H1 (cell line): ENCODE measurements around the gene RBM15. TPM values are rescaled to one million over a fixed set of nuclear protein-coding genes. Genes with fewer than 3 reads are reported as not detected.

ENCODE experiments used
- CTCF ChIA-PET: fragments of 300-600 bp; sonication (Branson Sonifier 250); formaldehyde crosslinking; loops from one replicate; lab custom pipeline; 2021; ENCODE audit not compliant: partially characterized antibody; lab: Charles Lee
- POLR2A ChIA-PET: fragments of 300-600 bp; sonication (Branson Sonifier 250); formaldehyde crosslinking; loops from one replicate; lab custom pipeline; 2021; ENCODE audit warnings: inconsistent platforms; ENCODE audit not compliant: partially characterized antibody; lab: Charles Lee
- DNase-seq, 2 experiments: peaks; one replicate each; pipeline versions ENCODE4 v3.0.0 to v3.0.0-alpha.2; 2010 to 2022; ENCODE audit warnings: low spot score in 2 of 2, low read depth in 1 of 2, mixed read lengths in 1 of 2
- FAIRE-seq: peaks from 2 replicates; lab custom pipeline; 2011; peaks lifted over from hg19 to GRCh38; lab: Jason Lieb, UNC
- H2AFZ ChIP-seq: 2 replicates; pipeline ENCODE4 v1.8.1; 2012; ENCODE audit warnings: low read length, inconsistent platforms
- H2AK5ac ChIP-seq: 2 replicates; pipeline ENCODE4 v1.6.1; 2013; ENCODE audit warnings: low read depth, low read length
- H2BK120ac ChIP-seq: replicated peaks from 2 replicates; pipeline ENCODE3; 2013; ENCODE audit warnings: low read depth, low read length, inconsistent platforms
- H2BK12ac ChIP-seq: 2 replicates; pipeline ENCODE4 v1.6.1; 2013; ENCODE audit warnings: low read depth, low read length
- H2BK15ac ChIP-seq: 2 replicates; pipeline ENCODE4 v1.6.1; 2013; ENCODE audit warnings: low read length
- H2BK20ac ChIP-seq: 2 replicates; pipeline ENCODE4 v1.6.1; 2013; ENCODE audit warnings: low read length
- H2BK5ac ChIP-seq: 2 replicates; pipeline ENCODE4 v1.6.1; 2013; ENCODE audit warnings: low read depth, low read length
- H3K14ac ChIP-seq: 2 replicates; pipeline ENCODE4 v1.6.1; 2013; ENCODE audit warnings: inconsistent platforms; ENCODE audit not compliant: insufficient read length
- H3K18ac ChIP-seq: 2 replicates; pipeline ENCODE4 v1.6.1; 2013; ENCODE audit warnings: low read length; ENCODE audit errors: extremely low read depth
- H3K23ac ChIP-seq: 2 replicates; pipeline ENCODE4 v1.6.1; 2013; ENCODE audit warnings: inconsistent platforms; ENCODE audit not compliant: insufficient read length
- H3K23me2 ChIP-seq: 2 replicates; pipeline ENCODE4 v1.6.1; 2013; ENCODE audit warnings: low read depth, low read length
- H3K27ac ChIP-seq: 2 replicates; pipeline ENCODE4 v1.6.1; 2011; ENCODE audit warnings: low read depth, low read length, inconsistent platforms
- H3K27me3 ChIP-seq, 4 experiments: replicated peaks in 1 of 4; 1 replicate in 1 of 4; 2 replicates in 3 of 4; pipeline versions ENCODE4 v1.6.1 to v1.8.1; 2011 to 2013; ENCODE audit warnings: low read length in 3 of 4, mild to moderate bottlenecking in 3 of 4, inconsistent platforms in 2 of 4, mixed read lengths in 2 of 4, moderate library complexity in 1 of 4; ENCODE audit not compliant: control insufficient read depth in 3 of 4, insufficient read depth in 3 of 4; ENCODE audit errors: extremely low read depth in 1 of 4
- H3K36me3 ChIP-seq, 4 experiments: 2 replicates each; pipeline versions ENCODE4 v1.6.1 to v1.8.1; 2011 to 2013; ENCODE audit warnings: mild to moderate bottlenecking in 4 of 4, low read length in 3 of 4, moderate library complexity in 2 of 4, control low read depth in 1 of 4, inconsistent platforms in 1 of 4; ENCODE audit not compliant: insufficient read depth in 4 of 4, control insufficient read depth in 2 of 4
- H3K4ac ChIP-seq: replicated peaks from 2 replicates; pipeline ENCODE3; 2013; ENCODE audit warnings: low read length, low read depth, mixed read lengths, inconsistent platforms; ENCODE audit not compliant: insufficient read length
- H3K4me1 ChIP-seq, 4 experiments: replicated peaks in 1 of 4; 1 replicate in 1 of 4; 2 replicates in 3 of 4; pipeline versions ENCODE4 v1.6.1 to v1.8.1; 2011 to 2013; ENCODE audit warnings: low read length in 3 of 4, inconsistent platforms in 2 of 4, mixed read lengths in 1 of 4; ENCODE audit not compliant: insufficient read depth in 4 of 4, control insufficient read depth in 3 of 4
- H3K4me2 ChIP-seq, 2 experiments: 2 replicates each; pipeline versions ENCODE4 v1.6.1 to v1.8.1; 2011 to 2013; ENCODE audit warnings: low read depth in 2 of 2, low read length in 2 of 2, control low read depth in 1 of 2, inconsistent platforms in 1 of 2, mild to moderate bottlenecking in 1 of 2; ENCODE audit not compliant: insufficient read depth in 1 of 2
- H3K4me3 ChIP-seq, 4 experiments: fragments of 200-600, 300-600 bp in 1 of 4; sonication (generic), shearing (Covaris generic), sonication (Bioruptor Twin) in 1 of 4; 2 replicates each; pipeline versions ENCODE4 v1.5.1 to v1.8.1; 2011 to 2016; ENCODE audit warnings: low read length in 4 of 4, low read depth in 3 of 4, control low read depth in 2 of 4, inconsistent platforms in 2 of 4, mild to moderate bottlenecking in 2 of 4, mixed read lengths in 1 of 4, moderate library complexity in 1 of 4; ENCODE audit not compliant: insufficient read depth in 2 of 4; ENCODE audit errors: extremely low read depth in 1 of 4
- H3K56ac ChIP-seq: replicated peaks from 2 replicates; pipeline ENCODE3; 2013; ENCODE audit warnings: low read depth, mild to moderate bottlenecking, mixed read lengths, low read length, inconsistent platforms; ENCODE audit not compliant: insufficient read length
- H3K79me1 ChIP-seq: 2 replicates; pipeline ENCODE4 v1.6.1; 2013; ENCODE audit warnings: low read depth, low read length, control low read depth
- H3K79me2 ChIP-seq, 2 experiments: 2 replicates each; pipeline versions ENCODE4 v1.6.1 to v1.8.1; 2012 to 2013; ENCODE audit warnings: low read length in 2 of 2, mild to moderate bottlenecking in 2 of 2, inconsistent platforms in 1 of 2; ENCODE audit not compliant: insufficient read depth in 2 of 2, control insufficient read depth in 1 of 2
- H3K9ac ChIP-seq, 4 experiments: replicated peaks in 1 of 4; 1 replicate in 1 of 4; 2 replicates in 3 of 4; pipeline versions ENCODE4 v1.6.1 to v1.8.1; 2011 to 2013; ENCODE audit warnings: low read depth in 3 of 4, low read length in 3 of 4, control low read depth in 2 of 4, mild to moderate bottlenecking in 2 of 4, moderate library complexity in 2 of 4, inconsistent platforms in 1 of 4; ENCODE audit errors: extremely low read depth in 1 of 4
- H3K9me3 ChIP-seq, 2 experiments: 2 replicates each; pipeline versions ENCODE4 v1.6.1 to v1.8.1; 2012 to 2013; ENCODE audit warnings: mild to moderate bottlenecking in 2 of 2, moderate library complexity in 2 of 2, control low read depth in 1 of 2, inconsistent platforms in 1 of 2, low read depth in 1 of 2, low read length in 1 of 2, mixed read lengths in 1 of 2; ENCODE audit not compliant: insufficient read depth in 2 of 2
- H4K20me1 ChIP-seq, 2 experiments: replicated peaks in 1 of 2; 2 replicates each; pipeline versions ENCODE3 to v1.8.1; 2011 to 2013; ENCODE audit warnings: inconsistent platforms in 2 of 2, low read length in 2 of 2, mild to moderate bottlenecking in 1 of 2; ENCODE audit not compliant: insufficient read depth in 2 of 2, control insufficient read depth in 1 of 2
- H4K5ac ChIP-seq: 2 replicates; pipeline ENCODE4 v1.6.1; 2013; ENCODE audit warnings: low read length, low read depth, mixed read lengths, inconsistent platforms; ENCODE audit not compliant: insufficient read length
- H4K8ac ChIP-seq: 2 replicates; pipeline ENCODE4 v1.8.0; 2013; ENCODE audit warnings: mild to moderate bottlenecking, moderate library complexity, low read length, inconsistent platforms; ENCODE audit not compliant: insufficient read depth; ENCODE audit errors: extremely low read depth
- H4K91ac ChIP-seq: replicated peaks from 2 replicates; pipeline ENCODE3; 2013; ENCODE audit warnings: low read length, mixed read lengths, inconsistent platforms; ENCODE audit not compliant: insufficient read length
- CHD1 ChIP-seq: IDR thresholded peaks from 2 replicates; pipeline ENCODE4 v1.6.1; 2012; ENCODE audit warnings: low read depth, low read length, improper control_type of control experiment
- MAX ChIP-seq: IDR thresholded peaks from 2 replicates; pipeline ENCODE4 v1.6.1; 2012; ENCODE audit warnings: inconsistent platforms
- SIX5 ChIP-seq: IDR thresholded peaks from 2 replicates; pipeline ENCODE4 v1.6.1; 2011; ENCODE audit warnings: mild to moderate bottlenecking, low read depth, low read length
- SUZ12 ChIP-seq: fragments of 200-600 bp; sonication (generic); IDR thresholded peaks from 2 replicates; pipeline ENCODE4 v1.6.1; 2012; ENCODE audit warnings: mild to moderate bottlenecking, inconsistent platforms, low read length, moderate library complexity, mixed read lengths
- WGBS, 2 experiments: shearing (Covaris generic) in 1 of 2; methylation state at CpG; one replicate each; pipeline versions ENCODE4 v1.1.6 to v1.1.7; 2013 to 2015; ENCODE audit warnings: low lambda C conversion rate in 2 of 2, mixed read lengths in 2 of 2, inconsistent platforms in 1 of 2, low coverage in 1 of 2, missing lambda C conversion rate in 1 of 2; ENCODE audit not compliant: insufficient replicate concordance in 2 of 2, insufficient coverage in 1 of 2, insufficient read length in 1 of 2; ENCODE audit errors: extremely low coverage in 1 of 2, missing lambda C conversion rate in 1 of 2; 5-methylcytosine and 5-hydroxymethylcytosine counted together
- polyA plus RNA-seq, 7 experiments: library from polyadenylated mRNA; depleted of rRNA in 3 of 7; stranded (reverse) in 5 of 7; unstranded in 2 of 7; fragments of >200 nt in 5 of 7; fragments of 200-250 nt in 2 of 7; gene quantifications; 1 replicate in 5 of 7; 2 replicates in 1 of 7; 4 replicates in 1 of 7; pipeline versions ENCODE4 v1.2.1 to v1.2.3, GENCODE V29; 2011 to 2013; ENCODE audit warnings: missing spikeins in 2 of 7, mixed read lengths in 2 of 7
- total RNA-seq: library from RNA; stranded (reverse); fragmentation: NEBNext Ultra II Directional; extraction: Animal tissue kit (Norgen Biotek cat#: 25700); gene quantifications from 2 replicates; pipeline ENCODE4 v1.2.1, GENCODE V29; 2021

Gene RBM15
- total and polyA plus RNA-seq, 2 of the 8 experiments (the other 6 are each of a cell fraction or from before 2014, with no cell fraction given): 13.5 to 44.9 TPM

- no peak overlapping the region for H3K23ac ChIP-seq
- no peak overlapping the region for H3K4me3 ChIP-seq
- H3K36me3 ChIP-seq: no peaks in the 10 kb centered on the region
- TF ChIP-seq CHD1 (no peak), MAX (no peak), SIX5 (no peak), SUZ12 (no peak)
- no peak overlapping the region for H2BK12ac ChIP-seq
- H2BK20ac ChIP-seq: no peak overlapping the region
- H2AK5ac ChIP-seq: no peak overlapping the region
- no peak overlapping the region for H3K14ac ChIP-seq
- no peaks in the 10 kb centered on the region for H3K79me1 ChIP-seq
- no peak overlapping the region for H3K9ac ChIP-seq
- no peaks in the 10 kb centered on the region for H3K4me1 ChIP-seq
- no peak overlapping the region for H4K5ac ChIP-seq
- H3K23me2 ChIP-seq: no peaks in the 10 kb centered on the region
- H3K9me3 ChIP-seq: no peaks in the 10 kb centered on the region
- H3K79me2 ChIP-seq: no peaks in the 10 kb centered on the region
- POLR2A ChIA-PET: interaction anchor here (1.1 kb wide), 2 partner anchors 13 to 15 kb away, joined by 3 read pairs; partner anchors contain the start of gene RBM15
- no peak overlapping the region for H2BK15ac ChIP-seq
- no peak overlapping the region for H3K56ac ChIP-seq
- H2AFZ ChIP-seq: no peak overlapping the region
- no peak overlapping the region for H3K4ac ChIP-seq
- no peaks in the 10 kb centered on the region; a peak in 1 of 7 replicates for H3K27me3 ChIP-seq
- no peak overlapping the region for H3K18ac ChIP-seq
- no peaks in the 10 kb centered on the region for H4K20me1 ChIP-seq
- no peak overlapping the region for H2BK120ac ChIP-seq
- H3K4me2 ChIP-seq: no peak overlapping the region
- WGBS, 2 experiments: 79% methylated on average over 1 of the region's 1 CpG; no CpG with 5 or more reads in 1 of the 2 experiments
- no peak overlapping the region for H3K27ac ChIP-seq
- DNase-seq: no peak
- H4K8ac ChIP-seq: no peak overlapping the region
- CTCF ChIA-PET: interaction anchor here (1.0 to 1.4 kb wide), 4 partner anchors 12 to 264 kb away, joined by 3 to 5 read pairs (median 3); no protein-coding TSS in a partner anchor
- no peak for FAIRE-seq
- no peak overlapping the region for H4K91ac ChIP-seq
- H2BK5ac ChIP-seq: no peak overlapping the region
These were observed 14.5 kb upstream of the RBM15 start for GRCh38 chr1:110324667-110325066.
